SK-N-SH treated with all-trans-retinoic acid at 6 μM for 48 hours (cell line): Measurements from ENCODE around the gene SYTL2.

Source experiments
- ATAC-seq: fragments of 200-7000 bp; cut with Tn5 transposase; 3 replicates; pipeline ENCODE4 v1.9.1; 2020; ENCODE audit warnings: mild to moderate bottlenecking, moderate library complexity
- ARNTL ChIP-seq: fragments of 450-650 bp; formaldehyde crosslinking; IDR thresholded peaks from 2 replicates; pipeline ENCODE4 v1.5.0; 2020; ENCODE audit warnings: low read depth, mild to moderate bottlenecking, moderate library complexity, borderline replicate concordance
- BACH2 ChIP-seq: fragments of 250-450 bp; sonication (Bioruptor Pico); IDR thresholded peaks from 2 replicates; pipeline ENCODE4 v1.9.0; 2021; ENCODE audit warnings: mild to moderate bottlenecking, borderline replicate concordance
- CREB5 ChIP-seq: fragments of 250-450 bp; sonication (Bioruptor Pico); IDR thresholded peaks from 2 replicates; pipeline ENCODE4 v1.5.1; 2020; ENCODE audit warnings: low read depth, mild to moderate bottlenecking, moderate library complexity
- CSDC2 ChIP-seq: fragments of 250-450 bp; sonication (Bioruptor Pico); IDR thresholded peaks from 2 replicates; pipeline ENCODE4 v1.5.0; 2020; ENCODE audit warnings: mild to moderate bottlenecking, moderate library complexity
- CSRNP3 ChIP-seq: fragments of 250-450 bp; sonication (Bioruptor Pico); IDR thresholded peaks from 2 replicates; pipeline ENCODE4 v1.5.1; 2021; ENCODE audit warnings: mild to moderate bottlenecking, moderate library complexity
- ESRRG ChIP-seq: fragments of 250-450 bp; sonication (Bioruptor Pico); IDR thresholded peaks from 2 replicates; pipeline ENCODE4 v1.6.1; 2021; ENCODE audit warnings: mild to moderate bottlenecking
- GLIS3 ChIP-seq: fragments of 250-450 bp; sonication (Bioruptor Pico); IDR thresholded peaks from 2 replicates; pipeline ENCODE4 v1.5.0; 2020; ENCODE audit warnings: mild to moderate bottlenecking, moderate library complexity
- ISL1 ChIP-seq: fragments of 250-450 bp; sonication (Bioruptor Pico); IDR thresholded peaks from 2 replicates; pipeline ENCODE4 v2.1.2; 2022; ENCODE audit warnings: mild to moderate bottlenecking, moderate library complexity
- OSR1 ChIP-seq: fragments of 250-450 bp; sonication (Bioruptor Pico); IDR thresholded peaks from 2 replicates; pipeline ENCODE4 v1.8.0; 2022; ENCODE audit warnings: moderate library complexity, mild to moderate bottlenecking, inconsistent platforms
- PATZ1 ChIP-seq: fragments of 250-450 bp; sonication (Bioruptor Pico); IDR thresholded peaks from 2 replicates; pipeline ENCODE4 v1.8.0; 2020; ENCODE audit warnings: mild to moderate bottlenecking, moderate library complexity, borderline replicate concordance
- PPARA ChIP-seq: fragments of 250-450 bp; sonication (Bioruptor Pico); IDR thresholded peaks from 2 replicates; pipeline ENCODE4 v1.5.0; 2020; ENCODE audit warnings: mild to moderate bottlenecking, borderline replicate concordance
- RARB ChIP-seq: fragments of 250-450 bp; sonication (Bioruptor Pico); IDR thresholded peaks from 2 replicates; pipeline ENCODE4 v1.8.0; 2021; ENCODE audit warnings: mild to moderate bottlenecking, moderate library complexity
- SNAI2 ChIP-seq: fragments of 250-450 bp; sonication (Bioruptor Pico); IDR thresholded peaks from 2 replicates; pipeline ENCODE4 v1.5.0; 2020; ENCODE audit warnings: mild to moderate bottlenecking, moderate library complexity
- TCF4 ChIP-seq: fragments of 250-450 bp; sonication (Bioruptor Pico); IDR thresholded peaks from 2 replicates; pipeline ENCODE4 v1.8.0; 2021; ENCODE audit warnings: mild to moderate bottlenecking, moderate library complexity, borderline replicate concordance
- TOX ChIP-seq: fragments of 250-450 bp; sonication (Bioruptor Pico); IDR thresholded peaks from 2 replicates; pipeline ENCODE4 v1.8.0; 2021; ENCODE audit warnings: mild to moderate bottlenecking, moderate library complexity, borderline replicate concordance
- TSHZ2 ChIP-seq: fragments of 250-450 bp; sonication (Bioruptor Pico); IDR thresholded peaks from 2 replicates; pipeline ENCODE4 v1.5.0; 2020; ENCODE audit warnings: mild to moderate bottlenecking, moderate library complexity
- ZC3H10 ChIP-seq: fragments of 250-450 bp; sonication (Bioruptor Pico); IDR thresholded peaks from 2 replicates; pipeline ENCODE4 v1.5.1; 2021; ENCODE audit warnings: mild to moderate bottlenecking, moderate library complexity
- ZFP3 ChIP-seq: fragments of 250-450 bp; sonication (Bioruptor Pico); IDR thresholded peaks from 2 replicates; pipeline ENCODE4 v1.5.0; 2020; ENCODE audit warnings: mild to moderate bottlenecking, moderate library complexity
- ZFP30 ChIP-seq: fragments of 450-650 bp; formaldehyde crosslinking; IDR thresholded peaks from 2 replicates; pipeline ENCODE4 v1.5.0; 2022; ENCODE audit warnings: mild to moderate bottlenecking, moderate library complexity

Gene SYTL2

GRCh38 chr11:85828640-85828978, 17.7 kb upstream of the SYTL2 start:
- peak; percentile 1; the same call in 2 of the 3 replicates for ATAC-seq
- no peak for TF ChIP-seq ARNTL (CRISPR knock-in tag)
- TF ChIP-seq PPARA, result no peak
- no peak for TF ChIP-seq TSHZ2 (CRISPR knock-in tag)
- TF ChIP-seq ZFP3, result no peak
- no peak for TF ChIP-seq RARB (CRISPR knock-in tag)
- TF ChIP-seq SNAI2, result no peak
- TF ChIP-seq BACH2 (CRISPR knock-in tag), result no peak
- TF ChIP-seq CSDC2 (CRISPR knock-in tag), result no peak

GRCh38 chr11:85827748-85828639, 17.1 kb upstream of the SYTL2 start:
- TF ChIP-seq TOX (CRISPR knock-in tag) (peak; percentile 87), CREB5 (0 out of 2 replicates have a peak, but pooled peaks have one; percentile 51), ZC3H10 (CRISPR knock-in tag) (peak; percentile 69; the same call in 1 of the 2 replicates), CSRNP3 (CRISPR knock-in tag) (no peak), ISL1 (peak; percentile 90)
- peak; percentile 79 for ATAC-seq

GRCh38 chr11:85826116-85826855, 15.3 kb upstream of the SYTL2 start:
- ATAC-seq, result peak; percentile 69
- TF ChIP-seq TOX (CRISPR knock-in tag) (no peak), ARNTL (CRISPR knock-in tag) (no peak), GLIS3 (CRISPR knock-in tag) (no peak), ZC3H10 (CRISPR knock-in tag) (no peak), TSHZ2 (CRISPR knock-in tag) (no peak), ZFP30 (CRISPR knock-in tag) (no peak), PATZ1 (CRISPR knock-in tag) (no peak), ESRRG (CRISPR knock-in tag) (no peak), RARB (CRISPR knock-in tag) (no peak), TCF4 (CRISPR knock-in tag) (no peak), ISL1 (no peak), ZFP3 (no peak), CSRNP3 (CRISPR knock-in tag) (no peak), OSR1 (no peak), CSDC2 (CRISPR knock-in tag) (no peak)
